Measurements from ENCODE around the gene PPP1R11.

PPP1R11 gene

DNA sequence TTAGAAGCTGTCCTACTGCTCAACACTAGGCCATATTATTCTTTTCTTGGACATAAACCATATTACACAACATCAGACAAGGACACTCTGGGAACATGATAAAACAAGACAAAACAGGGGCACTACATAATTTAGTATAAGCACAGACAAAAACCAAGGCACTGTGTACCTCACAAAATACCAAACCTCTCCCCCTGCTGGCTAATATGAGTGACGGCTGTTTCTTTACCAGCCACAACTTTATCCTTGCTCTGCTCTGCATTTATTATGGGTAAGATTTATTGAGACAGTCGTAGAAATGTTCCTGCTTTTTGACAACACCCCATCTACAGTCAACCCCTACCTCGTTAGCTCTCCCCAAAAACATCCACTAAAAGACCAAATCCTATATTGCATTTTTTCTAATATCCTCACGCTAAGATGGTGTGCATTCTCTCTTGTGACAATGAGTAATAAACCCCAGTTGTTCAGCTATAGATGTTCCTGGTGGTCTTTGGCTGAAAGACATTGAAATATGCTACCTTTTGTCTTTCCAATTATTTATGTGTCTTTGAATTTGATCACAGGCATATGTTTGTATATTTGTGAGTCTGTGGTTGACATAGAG is 29.7 kb upstream of the PPP1R11 start:
- TF ChIP-seq, protein P1, sequence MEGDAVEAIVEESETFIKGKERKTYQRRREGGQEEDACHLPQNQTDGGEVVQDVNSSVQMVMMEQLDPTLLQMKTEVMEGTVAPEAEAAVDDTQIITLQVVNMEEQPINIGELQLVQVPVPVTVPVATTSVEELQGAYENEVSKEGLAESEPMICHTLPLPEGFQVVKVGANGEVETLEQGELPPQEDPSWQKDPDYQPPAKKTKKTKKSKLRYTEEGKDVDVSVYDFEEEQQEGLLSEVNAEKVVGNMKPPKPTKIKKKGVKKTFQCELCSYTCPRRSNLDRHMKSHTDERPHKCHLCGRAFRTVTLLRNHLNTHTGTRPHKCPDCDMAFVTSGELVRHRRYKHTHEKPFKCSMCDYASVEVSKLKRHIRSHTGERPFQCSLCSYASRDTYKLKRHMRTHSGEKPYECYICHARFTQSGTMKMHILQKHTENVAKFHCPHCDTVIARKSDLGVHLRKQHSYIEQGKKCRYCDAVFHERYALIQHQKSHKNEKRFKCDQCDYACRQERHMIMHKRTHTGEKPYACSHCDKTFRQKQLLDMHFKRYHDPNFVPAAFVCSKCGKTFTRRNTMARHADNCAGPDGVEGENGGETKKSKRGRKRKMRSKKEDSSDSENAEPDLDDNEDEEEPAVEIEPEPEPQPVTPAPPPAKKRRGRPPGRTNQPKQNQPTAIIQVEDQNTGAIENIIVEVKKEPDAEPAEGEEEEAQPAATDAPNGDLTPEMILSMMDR (IDR thresholded peaks at IDR 0.05; ENCODE audit: low read depth, low read length): peak; percentile 48
- TF ChIP-seq EZH2phosphoT487 (IDR thresholded peaks at IDR 0.05; ENCODE audit: low read depth): no peak
- no peaks in the 10 kb centered on the region for H3K27me3 ChIP-seq (ENCODE audit: low read depth, low read length)
- no peaks in the 10 kb centered on the region for H4K20me1 ChIP-seq (ENCODE audit: insufficient read depth, low read length)
- no peak overlapping the region for H3K27ac ChIP-seq (ENCODE audit: low read length)
- H3K79me2 ChIP-seq (ENCODE audit: low read length): no peaks in the 10 kb centered on the region
- no peaks in the 10 kb centered on the region for H3K36me3 ChIP-seq (replicated peaks; ENCODE audit: low read depth, low read length)
- H3K4me2 ChIP-seq (ENCODE audit: low read length): no peak overlapping the region
- no peak overlapping the region for H3K4me3 ChIP-seq (ENCODE audit: low read length)
- no peak overlapping the region for H2AFZ ChIP-seq (ENCODE audit: low read depth, low read length)
- no peaks in the 10 kb centered on the region for H3K9me3 ChIP-seq (ENCODE audit: insufficient read depth, low read length)
- no peak overlapping the region for H3K9ac ChIP-seq (ENCODE audit: low read length)
- no peaks in the 10 kb centered on the region for H3K4me1 ChIP-seq (ENCODE audit: low read length)

DNA sequence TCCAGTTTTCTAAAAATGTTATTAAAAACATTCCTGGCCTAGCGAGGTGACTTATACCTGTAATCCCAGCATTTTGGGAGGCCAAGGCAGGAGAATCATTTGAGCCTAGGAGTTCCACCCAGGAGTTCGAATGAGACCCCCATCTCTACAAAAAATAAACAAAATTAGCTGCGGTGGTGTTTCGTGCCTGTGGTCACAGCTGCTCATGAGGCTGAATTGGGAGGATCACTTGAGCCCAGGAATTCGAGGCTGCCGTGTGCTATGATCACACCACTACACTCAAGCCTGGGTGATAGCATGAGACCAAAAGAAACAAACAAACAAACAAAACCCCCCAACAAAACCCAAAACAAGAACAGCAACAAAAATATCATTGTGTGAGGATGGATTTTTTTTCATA is 25.8 kb upstream of the PPP1R11 start:
- no peak overlapping the region for H3K9ac ChIP-seq (ENCODE audit: low read length)
- no peak overlapping the region for H3K27ac ChIP-seq (ENCODE audit: low read length)
- H2AFZ ChIP-seq (ENCODE audit: low read depth, low read length): no peak overlapping the region
- no peaks in the 10 kb centered on the region for H3K79me2 ChIP-seq (ENCODE audit: low read length)
- no peaks in the 10 kb centered on the region for H3K27me3 ChIP-seq (ENCODE audit: low read depth, low read length)
- TF ChIP-seq, protein P1 (IDR thresholded peaks at IDR 0.05; ENCODE audit: low read depth, low read length): no peak
- TF ChIP-seq EZH2phosphoT487 (IDR thresholded peaks at IDR 0.05; ENCODE audit: low read depth): no peak
- no peaks in the 10 kb centered on the region for H3K4me1 ChIP-seq (ENCODE audit: low read length)
- no peaks in the 10 kb centered on the region for H3K36me3 ChIP-seq (replicated peaks; ENCODE audit: low read depth, low read length)
- H3K9me3 ChIP-seq (ENCODE audit: insufficient read depth, low read length): no peaks in the 10 kb centered on the region
- no peak overlapping the region for H3K4me3 ChIP-seq (ENCODE audit: low read length)
- no peak overlapping the region for H3K4me2 ChIP-seq (ENCODE audit: low read length)
- no peaks in the 10 kb centered on the region for H4K20me1 ChIP-seq (ENCODE audit: insufficient read depth, low read length)

DNA sequence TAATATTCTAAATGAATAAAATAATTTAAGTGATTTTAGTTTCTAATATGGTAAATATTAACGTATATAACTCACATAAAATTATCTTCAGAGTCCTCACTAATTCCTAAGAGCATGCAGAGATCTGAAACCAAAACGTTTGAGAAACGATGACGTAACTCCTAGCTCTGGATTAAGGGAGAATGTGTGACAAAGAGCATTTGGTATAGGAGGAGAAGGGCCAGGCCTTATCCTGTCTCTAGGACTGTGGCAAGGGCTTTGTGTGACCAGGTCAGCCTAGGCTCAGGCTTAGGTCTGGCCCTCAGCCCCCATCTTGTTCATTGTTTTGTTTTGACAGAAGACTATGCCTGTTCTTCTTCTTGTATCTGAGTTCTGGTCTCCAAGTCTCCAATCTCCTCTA is 25.2 kb upstream of the PPP1R11 start:
- no peaks in the 10 kb centered on the region for H3K36me3 ChIP-seq (replicated peaks; ENCODE audit: low read depth, low read length)
- no peaks in the 10 kb centered on the region for H3K79me2 ChIP-seq (ENCODE audit: low read length)
- H3K27ac ChIP-seq (ENCODE audit: low read length): no peak overlapping the region
- no peak overlapping the region for H2AFZ ChIP-seq (ENCODE audit: low read depth, low read length)
- no peaks in the 10 kb centered on the region for H3K27me3 ChIP-seq (ENCODE audit: low read depth, low read length)
- no peak overlapping the region for H3K4me2 ChIP-seq (ENCODE audit: low read length)
- H3K4me3 ChIP-seq (ENCODE audit: low read length): no peak overlapping the region
- H3K4me1 ChIP-seq (ENCODE audit: low read length): no peaks in the 10 kb centered on the region
- H4K20me1 ChIP-seq (ENCODE audit: insufficient read depth, low read length): no peaks in the 10 kb centered on the region
- H3K9ac ChIP-seq (ENCODE audit: low read length): no peak overlapping the region
- no peaks in the 10 kb centered on the region for H3K9me3 ChIP-seq (ENCODE audit: insufficient read depth, low read length)
- TF ChIP-seq, protein P1 (IDR thresholded peaks at IDR 0.05; ENCODE audit: low read depth, low read length): no peak
- TF ChIP-seq EZH2phosphoT487 (IDR thresholded peaks at IDR 0.05; ENCODE audit: low read depth): no peak

DNA sequence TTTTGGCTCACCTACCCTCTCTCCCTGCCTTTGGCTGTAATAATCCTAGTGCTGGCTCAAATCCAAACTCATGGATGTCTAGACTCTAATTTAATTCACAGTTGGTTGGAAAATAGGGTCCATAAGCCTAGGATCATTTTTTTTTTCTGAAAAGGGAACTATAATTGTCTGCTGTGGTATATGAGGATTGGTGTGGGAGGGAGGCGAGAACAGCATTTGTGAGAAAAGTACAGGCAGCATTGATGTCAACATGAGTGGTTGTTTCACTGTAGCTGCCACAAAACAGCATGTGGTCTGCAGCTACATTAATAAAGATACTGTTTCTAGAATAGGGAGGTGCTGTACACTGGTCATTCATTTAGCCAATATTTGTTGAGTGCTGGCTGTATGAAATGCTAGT is 24.5 kb upstream of the PPP1R11 start:
- Histone ChIP-seq H3K79me2 (ENCODE audit: low read length) (no peaks in the 10 kb centered on the region), H3K27ac (ENCODE audit: low read length) (no peak overlapping the region), H3K4me2 (ENCODE audit: low read length) (no peak overlapping the region), H3K9me3 (ENCODE audit: insufficient read depth, low read length) (no peaks in the 10 kb centered on the region), H4K20me1 (ENCODE audit: insufficient read depth, low read length) (no peaks in the 10 kb centered on the region), H3K9ac (ENCODE audit: low read length) (no peak overlapping the region), H3K4me1 (ENCODE audit: low read length) (no peaks in the 10 kb centered on the region), H2AFZ (ENCODE audit: low read depth, low read length) (no peak overlapping the region), H3K27me3 (ENCODE audit: low read depth, low read length) (no peaks in the 10 kb centered on the region), H3K4me3 (ENCODE audit: low read length) (no peak overlapping the region), H3K36me3 (replicated peaks; ENCODE audit: low read depth, low read length) (no peaks in the 10 kb centered on the region)
- TF ChIP-seq, protein P1 (IDR thresholded peaks at IDR 0.05; ENCODE audit: low read depth, low read length): no peak

Data from OCI-LY3 (cell line).